Measurements from ENCODE around the gene MLLT3. TPM values are rescaled to one million over a fixed set of nuclear protein-coding genes. Genes with fewer than 3 reads are reported as not detected.
A peak's percentile ranks its signal among the peaks of the same experiment; 100 is the strongest.

The MLLT3 gene
- total RNA-seq, 4 donors from 2014 or later, result 29.8 to 51.0 (median 47.1) TPM

GRCh38 chr9:20630241-20630943 is 8.1 kb upstream of the MLLT3 start:
- peaks cover 0 to 6% of the 10 kb centered on the region in 2 donors for H3K4me1 ChIP-seq
- no peak overlapping the region for H3K27ac ChIP-seq
- TF ChIP-seq POLR2A (IDR thresholded peaks at IDR 0.05), result no peak
- TF ChIP-seq, protein P1, sequence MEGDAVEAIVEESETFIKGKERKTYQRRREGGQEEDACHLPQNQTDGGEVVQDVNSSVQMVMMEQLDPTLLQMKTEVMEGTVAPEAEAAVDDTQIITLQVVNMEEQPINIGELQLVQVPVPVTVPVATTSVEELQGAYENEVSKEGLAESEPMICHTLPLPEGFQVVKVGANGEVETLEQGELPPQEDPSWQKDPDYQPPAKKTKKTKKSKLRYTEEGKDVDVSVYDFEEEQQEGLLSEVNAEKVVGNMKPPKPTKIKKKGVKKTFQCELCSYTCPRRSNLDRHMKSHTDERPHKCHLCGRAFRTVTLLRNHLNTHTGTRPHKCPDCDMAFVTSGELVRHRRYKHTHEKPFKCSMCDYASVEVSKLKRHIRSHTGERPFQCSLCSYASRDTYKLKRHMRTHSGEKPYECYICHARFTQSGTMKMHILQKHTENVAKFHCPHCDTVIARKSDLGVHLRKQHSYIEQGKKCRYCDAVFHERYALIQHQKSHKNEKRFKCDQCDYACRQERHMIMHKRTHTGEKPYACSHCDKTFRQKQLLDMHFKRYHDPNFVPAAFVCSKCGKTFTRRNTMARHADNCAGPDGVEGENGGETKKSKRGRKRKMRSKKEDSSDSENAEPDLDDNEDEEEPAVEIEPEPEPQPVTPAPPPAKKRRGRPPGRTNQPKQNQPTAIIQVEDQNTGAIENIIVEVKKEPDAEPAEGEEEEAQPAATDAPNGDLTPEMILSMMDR (IDR thresholded peaks at IDR 0.05), result no peak
- no peak overlapping the region for H3K4me3 ChIP-seq (replicated peaks in 1 of 3)
- 51 to 61% methylated on average over 4 of the region's 4 CpGs for WGBS, 2 donors
- no peaks in the 10 kb centered on the region for H3K27me3 ChIP-seq
- DNase-seq, result no peak
- H3K36me3 ChIP-seq, result no peaks in the 10 kb centered on the region
- H3K9me3 ChIP-seq, result no peaks in the 10 kb centered on the region
- intact Hi-C loops (cut with DNase I), result no loop called here

- Histone ChIP-seq H3K4me3 (replicated peaks in 1 of 3) (no peak overlapping the region), H3K27me3 (no peaks in the 10 kb centered on the region), H3K36me3 (no peaks in the 10 kb centered on the region), H3K4me1 (peaks cover 0 to 3% of the 10 kb centered on the region in 2 donors), H3K9me3 (no peaks in the 10 kb centered on the region), H3K27ac (peak overlapping the region in 1 of 3 donors; percentile 95)
- WGBS, 2 donors, result 54 to 55% methylated on average over 2 of the region's 2 CpGs
- intact Hi-C loops (cut with DNase I), result loop anchor here (10.0 kb wide), 1 partner anchor 270 kb away; no protein-coding TSS in a partner anchor
- TF ChIP-seq, protein P1 (IDR thresholded peaks at IDR 0.05), result no peak
- TF ChIP-seq POLR2A (IDR thresholded peaks at IDR 0.05), result no peak
- DNase-seq, result no peak
These were observed 2.7 kb upstream of the MLLT3 start for GRCh38 chr9:20625003-20625349.

GRCh38 chr9:20624201-20625002 is 2.1 kb upstream of the MLLT3 start:
- Histone ChIP-seq H3K27me3 (no peaks in the 10 kb centered on the region), H3K4me1 (peaks cover 0 to 3% of the 10 kb centered on the region in 2 donors), H3K27ac (peak overlapping the region in 2 of 3 donors; percentile 70 to 95), H3K9me3 (no peaks in the 10 kb centered on the region), H3K4me3 (replicated peaks in 1 of 3) (peak overlapping the region; percentile 5 to 98 (median 27)), H3K36me3 (no peaks in the 10 kb centered on the region)
- intact Hi-C loops (cut with DNase I), result loop anchor here (5.0 to 10.0 kb wide), 2 partner anchors 270 to 318 kb away; no protein-coding TSS in a partner anchor
- TF ChIP-seq, protein P1 (IDR thresholded peaks at IDR 0.05), result peak; percentile 16 to 97 (median 81)
- TF ChIP-seq POLR2A (IDR thresholded peaks at IDR 0.05), result peak in 1 of 2 donors; percentile 32
- peak; percentile 66 for DNase-seq
- WGBS, 2 donors, result 10 to 14% methylated on average over 21 of the region's 21 CpGs

DNA sequence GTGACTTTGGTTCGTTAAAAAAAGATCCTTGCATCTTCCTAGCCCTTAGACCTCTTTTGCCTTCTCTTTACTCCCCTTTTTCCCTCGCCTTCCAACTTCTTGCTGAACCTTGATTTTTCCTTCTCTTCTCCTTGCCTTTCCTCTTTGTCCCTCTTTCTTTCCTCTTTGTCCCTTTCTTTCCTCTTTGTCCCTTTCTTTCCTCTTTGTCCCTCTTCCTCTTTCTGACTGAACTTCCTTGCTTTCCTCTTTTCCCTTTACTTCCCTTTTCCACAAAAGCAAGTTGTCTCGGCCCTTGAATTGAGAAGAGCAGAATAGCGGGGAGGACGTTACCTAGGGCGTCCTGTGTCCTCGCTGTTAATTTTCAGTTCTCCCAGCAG is 1.4 kb upstream of the MLLT3 start:
- DNase-seq, result no peak
- intact Hi-C loops (cut with DNase I), result loop anchor here (5.0 to 10.0 kb wide), 2 partner anchors 269 to 319 kb away; no protein-coding TSS in a partner anchor
- Histone ChIP-seq H3K9me3 (no peaks in the 10 kb centered on the region), H3K36me3 (no peaks in the 10 kb centered on the region), H3K4me1 (peaks cover 3 to 6% of the 10 kb centered on the region in 2 donors), H3K27ac (peak overlapping the region; percentile 45 to 95 (median 70)), H3K4me3 (replicated peaks in 1 of 3) (peak overlapping the region; percentile 5 to 98 (median 27)), H3K27me3 (no peaks in the 10 kb centered on the region)
- no peak for TF ChIP-seq POLR2A (IDR thresholded peaks at IDR 0.05)
- TF ChIP-seq, protein P1 (IDR thresholded peaks at IDR 0.05), result no peak
- 7 to 8% methylated on average over 7 of the region's 7 CpGs for WGBS, 2 donors

All from thyroid gland (tissue), 4 donors.